GM19395 (cell line): ENCODE measurements around the gene ADCY4.
A peak's percentile ranks its signal among the peaks of the same experiment; 100 is the strongest.

Experiments
- ATAC-seq: cut with Tn5 transposase; IDR thresholded peaks from one replicate; pipeline ENCODE4 v1.9.1; 2021; ENCODE audit warnings: mild to moderate bottlenecking, moderate library complexity; ENCODE audit not compliant: unreplicated experiment

Gene ADCY4

DNA sequence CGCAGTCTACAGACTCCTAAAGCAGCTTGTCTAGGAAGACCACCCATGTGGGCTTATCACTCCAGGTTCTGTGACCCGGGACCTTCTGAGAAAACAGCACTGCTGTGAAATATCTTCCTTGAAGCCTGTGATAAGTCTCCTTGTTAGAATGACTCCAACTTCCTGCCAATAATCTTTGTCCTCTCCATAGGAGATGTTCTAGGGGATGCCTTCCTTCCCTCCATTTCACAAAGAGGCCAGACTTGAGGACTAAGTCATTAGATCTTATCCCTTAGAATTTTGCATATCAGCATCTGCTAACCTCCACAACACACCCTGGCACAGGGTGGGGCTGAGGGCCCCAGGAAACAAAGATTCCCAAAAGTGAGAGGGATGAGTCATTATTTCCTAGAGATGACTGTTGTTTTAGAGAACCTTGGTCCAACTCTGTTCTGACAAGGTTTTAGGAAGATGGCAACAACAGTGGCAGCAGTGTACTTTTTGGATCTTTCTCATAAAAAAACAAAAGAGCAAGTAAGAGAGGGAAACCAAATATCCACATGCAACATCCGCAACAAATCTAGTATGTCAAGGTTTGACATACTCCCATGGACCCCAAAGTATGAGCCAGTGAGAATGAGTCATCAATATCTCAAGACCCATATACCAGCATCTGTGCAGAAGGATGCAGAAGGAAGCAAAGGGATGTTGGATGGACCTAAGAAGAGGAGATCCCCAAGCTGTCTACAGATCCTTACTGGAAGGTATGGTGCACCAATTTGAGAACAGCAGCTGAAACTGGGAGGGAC is 17.5 kb downstream of the ADCY4 start:
- ATAC-seq, result no peak

DNA sequence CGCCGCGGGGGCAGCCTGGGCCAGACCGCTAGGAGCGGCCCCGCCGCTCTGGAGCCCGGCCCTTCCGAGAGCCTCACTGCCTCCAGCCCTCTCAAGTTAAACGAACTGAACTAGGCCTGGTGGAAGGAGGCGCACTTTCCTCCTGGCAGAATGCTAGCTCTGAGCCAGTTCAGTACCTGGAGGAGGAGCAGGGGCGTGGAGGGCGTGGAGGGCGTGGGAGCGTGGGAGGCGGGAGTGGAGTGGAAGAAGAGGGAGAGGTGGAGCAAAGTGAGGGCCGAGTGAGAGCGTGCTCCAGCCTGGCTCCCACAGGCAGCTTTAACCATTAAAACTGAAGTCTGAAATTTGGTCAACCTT is 18.3 kb downstream of the ADCY4 start:
- no peak for ATAC-seq

DNA sequence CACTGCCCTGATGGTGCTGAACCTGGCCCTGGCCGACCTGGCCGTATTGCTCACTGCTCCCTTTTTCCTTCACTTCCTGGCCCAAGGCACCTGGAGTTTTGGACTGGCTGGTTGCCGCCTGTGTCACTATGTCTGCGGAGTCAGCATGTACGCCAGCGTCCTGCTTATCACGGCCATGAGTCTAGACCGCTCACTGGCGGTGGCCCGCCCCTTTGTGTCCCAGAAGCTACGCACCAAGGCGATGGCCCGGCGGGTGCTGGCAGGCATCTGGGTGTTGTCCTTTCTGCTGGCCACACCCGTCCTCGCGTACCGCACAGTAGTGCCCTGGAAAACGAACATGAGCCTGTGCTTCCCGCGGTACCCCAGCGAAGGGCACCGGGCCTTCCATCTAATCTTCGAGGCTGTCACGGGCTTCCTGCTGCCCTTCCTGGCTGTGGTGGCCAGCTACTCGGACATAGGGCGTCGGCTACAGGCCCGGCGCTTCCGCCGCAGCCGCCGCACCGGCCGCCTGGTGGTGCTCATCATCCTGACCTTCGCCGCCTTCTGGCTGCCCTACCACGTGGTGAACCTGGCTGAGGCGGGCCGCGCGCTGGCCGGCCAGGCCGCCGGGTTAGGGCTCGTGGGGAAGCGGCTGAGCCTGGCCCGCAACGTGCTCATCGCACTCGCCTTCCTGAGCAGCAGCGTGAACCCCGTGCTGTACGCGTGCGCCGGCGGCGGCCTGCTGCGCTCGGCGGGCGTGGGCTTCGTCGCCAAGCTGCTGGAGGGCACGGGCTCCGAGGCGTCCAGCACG is 18.9 kb downstream of the ADCY4 start:
- ATAC-seq, result no peak

DNA sequence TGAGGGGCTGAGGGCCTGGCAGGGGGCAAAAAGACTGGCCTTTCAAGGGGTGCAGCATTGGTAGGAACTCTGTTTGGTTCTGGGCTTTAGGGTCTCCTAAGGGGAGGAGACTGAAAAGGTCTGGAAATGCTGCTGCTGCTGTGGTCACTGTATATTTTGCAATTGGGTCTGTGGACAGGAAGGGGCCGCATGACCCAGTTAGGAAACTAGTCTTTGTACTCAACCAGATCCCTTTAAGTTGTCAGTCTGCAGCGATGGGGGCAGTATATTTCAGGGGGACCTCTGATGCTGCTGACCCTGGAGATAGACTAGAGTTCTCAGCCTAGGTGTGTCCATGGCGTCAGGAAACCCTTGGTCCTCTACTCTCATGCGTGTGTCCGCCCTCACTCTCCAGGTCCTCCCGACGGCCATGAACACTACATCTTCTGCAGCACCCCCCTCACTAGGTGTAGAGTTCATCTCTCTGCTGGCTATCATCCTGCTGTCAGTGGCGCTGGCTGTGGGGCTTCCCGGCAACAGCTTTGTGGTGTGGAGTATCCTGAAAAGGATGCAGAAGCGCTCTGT is 19.5 kb downstream of the ADCY4 start:
- ATAC-seq, result no peak

DNA sequence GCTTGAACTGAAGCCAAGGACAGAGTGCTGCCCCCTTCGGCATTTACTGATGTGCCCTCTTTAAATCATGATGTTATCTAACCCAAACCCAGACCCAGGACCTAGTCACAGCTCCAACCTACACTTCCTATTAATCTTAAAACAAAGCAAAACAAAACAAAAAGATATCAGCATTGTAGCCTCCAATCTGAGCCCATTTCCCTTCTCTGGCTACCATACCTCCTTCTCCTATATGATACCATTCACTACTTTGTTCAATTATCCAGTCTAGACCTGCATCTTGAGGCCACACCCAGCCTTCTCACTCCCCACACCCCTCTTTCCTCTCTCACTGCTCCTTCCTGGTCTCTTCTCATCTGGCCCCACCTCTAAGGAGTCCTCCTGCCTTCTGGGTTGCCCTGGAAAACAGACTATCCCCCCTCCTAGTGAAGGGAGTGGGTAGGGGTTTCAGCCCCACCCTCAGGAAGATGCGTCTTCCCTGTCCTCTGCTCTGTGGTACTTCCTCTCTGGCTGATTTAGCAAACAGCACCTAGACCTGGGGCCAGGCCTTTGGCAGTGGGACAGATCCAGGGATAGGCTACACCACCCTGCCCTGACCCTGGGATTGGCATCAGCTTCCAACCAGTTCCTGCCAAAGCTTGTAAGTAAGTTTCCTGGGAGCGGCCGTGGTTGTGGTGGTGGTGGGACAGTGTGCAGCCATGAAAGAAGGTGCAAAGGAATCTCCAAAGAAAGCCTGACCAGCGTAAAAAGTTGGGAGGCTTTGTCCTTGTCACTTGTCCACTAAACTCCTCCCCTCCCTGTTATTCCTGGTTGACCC is 20.3 kb downstream of the ADCY4 start:
- no peak for ATAC-seq

DNA sequence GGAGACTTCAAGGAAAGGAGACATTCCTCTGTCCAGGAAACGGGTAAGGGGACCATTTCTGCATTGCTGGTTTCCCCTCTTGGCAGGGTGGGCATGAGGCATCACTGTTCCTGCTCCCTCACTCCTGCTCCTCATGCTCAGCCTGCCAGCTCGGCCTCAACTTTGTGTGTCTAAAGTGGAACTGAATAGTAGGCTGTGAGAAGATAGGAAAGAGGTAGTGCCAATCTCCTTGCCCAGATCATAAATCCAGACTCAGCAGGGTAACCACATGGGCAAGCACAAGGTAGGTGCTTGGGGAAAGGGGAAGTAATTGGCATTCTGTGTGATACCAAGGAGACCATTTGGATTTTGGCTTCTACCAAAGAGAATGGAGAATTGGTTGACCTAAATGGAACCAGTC is 21.0 kb downstream of the ADCY4 start:
- ATAC-seq, result no peak

DNA sequence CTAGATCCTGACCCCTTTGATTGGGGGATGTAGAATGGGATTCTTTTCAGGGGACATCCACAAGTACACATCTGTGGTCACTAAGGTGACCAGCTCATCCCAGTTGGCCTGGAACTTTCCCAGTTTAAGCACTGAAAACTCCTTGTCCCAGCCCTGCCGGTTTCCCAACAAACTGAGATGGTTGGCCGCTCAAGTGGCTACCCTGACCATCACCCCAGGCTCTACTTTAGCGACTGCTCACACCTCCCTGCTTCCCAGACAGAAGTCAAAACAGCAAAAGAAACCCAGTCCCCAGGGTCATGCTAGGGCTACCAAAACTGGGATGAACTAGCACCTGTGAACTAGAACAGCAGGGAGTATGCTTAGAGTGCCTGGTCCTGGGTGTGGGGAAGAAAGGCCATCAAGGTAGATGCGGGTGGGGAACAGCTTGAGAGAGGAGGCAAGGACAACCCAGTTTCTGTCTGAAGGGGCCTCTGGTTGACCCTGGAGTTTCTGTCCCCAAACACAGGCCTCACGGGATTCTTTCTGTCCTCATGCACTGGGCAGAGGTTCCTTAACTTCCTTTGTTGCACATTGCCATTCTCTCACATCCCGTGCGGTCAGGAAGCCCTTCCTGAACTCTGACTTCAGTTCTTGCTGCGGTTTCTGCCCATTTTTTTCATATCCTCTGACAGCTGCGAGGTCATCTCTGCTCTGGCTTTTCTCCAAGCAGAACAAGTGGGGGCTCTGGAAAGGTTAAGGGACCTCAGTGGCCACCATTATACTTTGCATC is 21.9 kb downstream of the ADCY4 start:
- ATAC-seq, result no peak

DNA sequence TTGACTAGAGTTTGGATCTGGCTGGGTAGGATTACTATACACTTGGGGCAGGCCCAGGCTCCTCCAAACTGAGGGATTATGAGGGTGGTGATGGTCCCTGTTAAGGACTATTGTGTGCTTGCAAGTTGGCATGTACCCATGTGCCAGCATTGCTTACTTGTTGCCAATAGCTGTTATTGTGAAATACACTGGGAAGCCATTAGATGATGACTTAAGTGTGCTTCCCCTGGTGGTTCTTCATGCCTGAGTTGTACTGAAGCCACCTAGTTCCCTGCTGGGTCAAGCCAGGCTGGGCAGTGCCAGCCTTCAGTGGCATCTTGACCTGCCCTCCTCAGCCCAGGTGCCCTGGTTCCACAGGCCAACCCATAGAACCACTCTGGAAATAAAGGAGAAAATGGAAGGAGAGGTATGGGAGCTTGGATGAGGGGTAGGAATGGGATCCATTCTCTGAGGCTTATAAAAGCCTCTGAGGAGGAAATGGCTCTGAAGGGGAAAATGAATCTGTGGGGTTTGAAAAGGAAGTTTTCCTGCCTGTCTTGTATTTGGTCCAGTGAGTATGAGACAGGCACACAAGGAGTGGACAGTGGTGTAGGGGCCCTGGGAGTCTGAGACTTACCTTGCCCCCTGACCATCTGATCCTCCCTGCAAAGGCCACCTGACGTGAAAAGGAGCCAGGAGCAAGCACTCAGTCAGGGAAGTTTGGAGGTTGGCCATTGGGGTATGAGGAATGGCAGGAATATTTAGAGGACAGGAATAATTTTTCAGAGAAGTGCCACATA is 22.8 kb downstream of the ADCY4 start:
- no peak for ATAC-seq

DNA sequence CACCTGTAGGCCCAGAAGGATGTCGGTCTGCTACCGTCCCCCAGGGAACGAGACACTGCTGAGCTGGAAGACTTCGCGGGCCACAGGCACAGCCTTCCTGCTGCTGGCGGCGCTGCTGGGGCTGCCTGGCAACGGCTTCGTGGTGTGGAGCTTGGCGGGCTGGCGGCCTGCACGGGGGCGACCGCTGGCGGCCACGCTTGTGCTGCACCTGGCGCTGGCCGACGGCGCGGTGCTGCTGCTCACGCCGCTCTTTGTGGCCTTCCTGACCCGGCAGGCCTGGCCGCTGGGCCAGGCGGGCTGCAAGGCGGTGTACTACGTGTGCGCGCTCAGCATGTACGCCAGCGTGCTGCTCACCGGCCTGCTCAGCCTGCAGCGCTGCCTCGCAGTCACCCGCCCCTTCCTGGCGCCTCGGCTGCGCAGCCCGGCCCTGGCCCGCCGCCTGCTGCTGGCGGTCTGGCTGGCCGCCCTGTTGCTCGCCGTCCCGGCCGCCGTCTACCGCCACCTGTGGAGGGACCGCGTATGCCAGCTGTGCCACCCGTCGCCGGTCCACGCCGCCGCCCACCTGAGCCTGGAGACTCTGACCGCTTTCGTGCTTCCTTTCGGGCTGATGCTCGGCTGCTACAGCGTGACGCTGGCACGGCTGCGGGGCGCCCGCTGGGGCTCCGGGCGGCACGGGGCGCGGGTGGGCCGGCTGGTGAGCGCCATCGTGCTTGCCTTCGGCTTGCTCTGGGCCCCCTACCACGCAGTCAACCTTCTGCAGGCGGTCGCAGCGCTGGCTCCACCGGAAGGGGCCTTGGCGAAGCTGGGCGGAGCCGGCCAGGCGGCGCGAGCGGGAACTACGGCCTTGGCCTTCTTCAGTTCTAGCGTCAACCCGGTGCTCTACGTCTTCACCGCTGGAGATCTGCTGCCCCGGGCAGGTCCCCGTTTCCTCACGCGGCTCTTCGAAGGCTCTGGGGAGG is 23.9 kb downstream of the ADCY4 start, which contains the start of gene LTB4R:
LTB4R (plus strand) TSS at position 857 of the 959 bp plus-strand sequence. CDS start 4,150 bp downstream, outside the sequence.
- peak; percentile 56 for ATAC-seq

DNA sequence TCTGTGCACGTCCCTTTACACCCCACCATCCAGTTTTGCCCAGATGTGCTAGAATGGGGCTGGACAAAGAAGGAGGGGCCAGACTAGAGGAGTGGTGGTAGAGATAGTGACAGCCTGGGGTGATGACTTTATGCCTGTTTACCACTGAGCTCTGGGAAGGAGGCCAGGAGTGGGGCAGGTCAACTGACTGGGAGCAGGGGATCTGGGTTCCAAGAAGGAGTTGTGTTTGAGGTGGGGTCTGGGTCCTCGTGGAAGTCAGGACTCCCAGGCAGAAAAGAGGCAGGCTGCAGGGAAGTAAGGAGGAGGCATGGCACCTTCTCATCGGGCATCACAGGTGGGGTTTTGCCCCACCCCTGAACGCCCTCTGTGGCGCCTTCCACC is 24.6 kb downstream of the ADCY4 start:
- ATAC-seq, result no peak

DNA sequence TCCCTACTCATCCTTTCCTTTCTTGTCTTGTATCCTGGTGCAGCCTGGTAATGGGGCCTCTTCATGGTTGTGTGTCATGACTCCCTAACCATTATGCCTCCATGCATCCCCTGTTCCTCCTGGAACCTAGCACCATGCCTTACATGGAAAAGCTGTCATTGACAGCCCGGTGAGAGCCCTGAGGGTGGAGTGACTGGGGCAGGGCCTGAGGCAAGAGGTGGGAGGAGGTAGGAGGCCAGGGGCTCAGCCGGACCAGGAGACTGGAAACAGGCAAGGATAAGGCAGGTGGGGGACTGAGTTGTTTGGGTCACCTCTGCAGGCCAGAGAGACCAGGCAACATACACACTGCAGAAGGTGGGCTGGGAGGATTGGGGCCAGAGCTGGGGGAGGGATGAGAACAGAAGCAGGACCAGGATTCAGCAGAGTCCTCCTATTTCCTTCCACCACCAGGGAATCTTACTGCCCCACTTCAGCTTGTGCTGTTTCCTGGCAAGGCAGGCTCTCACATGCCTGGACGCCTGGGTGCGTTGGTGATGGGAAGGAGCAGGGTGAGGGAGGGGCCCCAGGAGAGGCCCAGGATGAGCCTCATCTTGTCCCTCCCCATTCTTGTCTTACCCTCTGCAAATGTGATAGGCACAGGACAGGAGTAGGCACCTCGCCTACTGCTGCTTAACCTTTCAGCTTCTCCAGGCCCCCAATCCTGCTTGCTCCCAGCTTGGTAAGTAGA is 25.2 kb downstream of the ADCY4 start, which contains the start of gene LTB4R2:
LTB4R2 (plus strand) TSS at position 603 of the 727 bp plus-strand sequence. CDS start 525 bp downstream, outside the sequence.
- no peak for ATAC-seq

DNA sequence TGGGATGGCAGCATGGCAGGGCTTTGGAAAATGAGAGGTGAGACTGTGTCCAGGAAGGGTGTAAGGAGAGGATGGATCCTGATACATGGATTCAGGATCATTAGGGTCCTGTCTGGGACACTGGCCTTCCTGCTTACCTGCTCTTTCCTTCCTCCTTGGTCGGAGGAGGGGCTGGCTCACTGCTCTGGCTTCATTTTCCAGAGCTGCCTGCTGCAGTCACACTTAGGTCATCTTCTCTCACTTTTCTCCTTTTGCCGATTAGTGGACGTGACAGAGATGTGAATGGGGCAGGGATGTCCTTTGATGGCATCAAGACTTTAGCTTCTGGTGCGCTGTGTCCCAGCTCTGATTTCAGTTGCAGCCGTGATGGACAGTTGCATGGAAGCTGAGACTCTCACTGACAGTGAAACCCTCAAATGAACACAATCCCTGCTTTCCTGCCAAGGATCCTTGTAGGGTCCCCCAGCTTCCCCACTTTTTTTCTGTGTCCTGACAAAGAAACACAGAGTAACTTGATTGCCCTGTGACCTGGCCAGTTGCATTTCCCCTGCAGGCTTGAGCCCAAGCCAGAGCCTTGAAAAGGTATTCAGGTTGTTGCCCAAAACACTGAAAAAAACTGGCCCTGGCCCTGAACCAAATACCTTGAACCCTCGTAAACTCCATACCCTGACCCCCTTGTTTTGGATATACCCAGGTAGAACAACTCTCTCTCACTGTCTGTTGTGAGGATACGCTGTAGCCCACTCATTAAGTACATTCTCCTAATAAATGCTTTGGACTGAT is 26.3 kb downstream of the ADCY4 start:
- no peak for ATAC-seq

DNA sequence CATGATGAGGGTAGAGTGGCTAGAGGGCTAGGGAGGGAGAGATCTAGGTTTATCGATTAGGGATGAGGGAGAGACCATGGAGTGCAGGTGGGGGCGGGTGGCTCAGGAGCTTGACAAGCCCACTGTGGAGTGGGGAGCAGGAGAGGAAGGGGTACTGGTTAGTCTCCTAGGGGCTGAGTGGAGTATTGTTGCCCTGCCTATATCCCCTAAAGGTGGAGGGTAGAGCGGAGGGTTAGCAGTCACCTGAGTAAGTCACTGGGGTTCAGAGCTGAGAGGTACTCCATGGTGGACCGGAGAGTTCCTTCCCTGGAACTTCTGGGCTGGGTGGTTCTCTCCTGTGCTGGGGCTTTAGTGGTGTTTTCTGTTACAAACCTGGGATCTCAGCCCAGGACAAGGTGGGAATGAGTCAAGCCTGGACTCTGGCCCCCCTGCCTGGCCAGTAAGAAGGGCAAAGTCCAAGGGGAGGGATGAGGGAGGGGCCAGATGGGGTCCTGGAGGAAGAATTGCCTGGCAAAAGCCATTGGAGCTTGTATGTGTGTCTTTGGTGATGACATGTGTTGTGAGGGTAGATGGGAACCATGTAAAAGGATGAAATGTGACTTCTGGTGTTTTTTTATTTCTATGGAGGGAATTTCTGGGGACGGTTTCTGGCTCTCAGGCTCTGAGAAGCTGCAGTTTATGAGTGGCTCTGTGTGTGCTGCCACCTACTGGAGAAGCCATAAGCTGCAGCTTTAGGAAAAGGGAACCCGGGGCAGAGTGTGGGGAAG is 27.1 kb downstream of the ADCY4 start, which contains the start of gene CIDEB:
CIDEB (minus strand) TSS at position 403 of the 767 bp plus-strand sequence; CDS start at position 284, 119 bp downstream.
- ATAC-seq, result peak; percentile 34

DNA sequence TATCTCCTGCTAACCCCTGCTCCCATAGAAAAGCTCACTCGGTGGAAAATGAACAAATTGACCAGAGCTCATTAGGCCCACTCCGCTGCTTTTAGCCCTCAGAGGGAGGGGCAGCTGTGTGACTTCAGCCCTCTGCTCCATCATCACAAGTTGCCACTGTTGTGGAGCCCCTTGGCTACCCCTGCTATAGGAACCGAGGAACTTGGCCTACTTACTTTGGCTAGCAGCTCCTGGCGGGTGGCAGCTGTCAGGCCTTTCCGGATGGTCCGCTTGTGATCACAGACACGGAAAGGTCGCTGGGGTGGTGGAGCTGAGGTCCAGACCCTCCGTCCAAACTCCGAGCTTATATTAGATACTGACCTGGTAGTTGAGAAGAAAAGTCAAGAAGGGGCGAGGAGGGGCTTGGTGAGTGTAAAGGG is 27.7 kb downstream of the ADCY4 start:
- ATAC-seq, result no peak

DNA sequence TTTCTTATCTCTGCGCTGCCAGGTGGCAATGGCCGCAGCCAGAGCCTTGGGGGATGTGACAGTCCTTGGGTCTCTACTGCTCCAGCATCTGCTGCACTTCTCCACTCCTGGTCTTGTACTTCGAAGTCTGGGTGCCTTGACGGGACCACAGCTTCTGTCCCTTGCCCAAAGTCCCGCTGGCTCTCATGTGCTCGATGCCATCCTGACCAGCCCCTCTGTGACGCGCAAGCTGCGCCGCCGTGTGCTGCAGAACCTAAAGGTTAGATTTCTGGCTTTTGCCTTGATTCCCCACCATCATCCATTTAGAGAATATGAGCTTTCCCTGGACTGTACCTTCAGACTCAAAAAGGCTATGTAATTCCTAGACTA is 30.9 kb downstream of the ADCY4 start:
- ATAC-seq, result no peak
